Testis (tissue), 3 donors: ENCODE results near the gene RPA3. TPM values are rescaled to one million over a fixed set of nuclear protein-coding genes. Genes with fewer than 3 reads are reported as not detected.

Experiments
- DNase-seq: peaks from one replicate; pipeline ENCODE4 v3.0.0-alpha.2; 2019
- H3K27ac ChIP-seq, 2 donors: fragments of 200-600 bp; sonication (generic); one replicate each; pipeline ENCODE4 v1.5.1; 2019
- H3K27me3 ChIP-seq: fragments of 200-600 bp; sonication (generic); one replicate; pipeline ENCODE4 v1.5.1; 2019
- H3K36me3 ChIP-seq: fragments of 200-600 bp; sonication (generic); one replicate; pipeline ENCODE4 v1.5.1; 2017; ENCODE audit warnings: low read depth; ENCODE audit errors: missing control alignments
- H3K4me1 ChIP-seq: fragments of 200-600 bp; sonication (generic); one replicate; pipeline ENCODE4 v1.5.1; 2019
- H3K4me3 ChIP-seq, 2 donors: fragments of 200-600 bp; sonication (generic); one replicate each; pipeline ENCODE4 v1.5.1; 2017 to 2019
- H3K9me3 ChIP-seq: fragments of 200-600 bp; sonication (generic); one replicate; pipeline ENCODE4 v1.5.1; 2017
- POLR2A ChIP-seq: fragments of 450-650 bp; IDR thresholded peaks from one replicate; pipeline ENCODE4 v1.6.1; 2017; ENCODE audit warnings: antibody characterized with exemption, mild to moderate bottlenecking, moderate library complexity
- WGBS, 2 donors: methylation state at CpG; one replicate each; pipeline ENCODE4 v1.1.5; 2018; 5-methylcytosine and 5-hydroxymethylcytosine counted together
- intact Hi-C: fragments of 100-400 bp; cut with DNase I; formaldehyde crosslinking; loops from one replicate; pipeline ENCODE4 v1.15.1; 2023; ENCODE audit warnings: low total_unique reads
- polyA plus RNA-seq: library from polyadenylated mRNA; stranded (reverse); fragments of 350-450 nt; fragmentation: Illumina TruSeq; extraction: RNeasy Lipid Tissue Mini Kit (QIAGEN cat#74804); gene quantifications from one replicate; pipeline ENCODE4 v1.2.3, GENCODE V29; 2014; ENCODE audit warnings: low read depth, low replicate concordance; ENCODE audit not compliant: insufficient read depth
- total RNA-seq, 2 donors: library from RNA; depleted of rRNA; stranded (reverse); fragments of >200 nt; gene quantifications; one replicate each; pipeline ENCODE4 v1.2.3, GENCODE V29; 2016
- TF ChIP-seq, protein P1 (sequence below), 3 experiments: fragments of 450-650 bp in 2 of 3; fragments of 200-600 bp in 1 of 3; sonication (generic) in 1 of 3; IDR thresholded peaks; one replicate each; pipeline ENCODE4 v1.5.1; 2016 to 2019; ENCODE audit warnings: antibody characterized with exemption in 3 of 3, mild to moderate bottlenecking in 2 of 3, moderate library complexity in 1 of 3

RPA3 gene
- total and polyA plus RNA-seq, 3 donors from 2014 or later, result 25.8 to 48.7 (median 40.6) TPM

- H3K27ac ChIP-seq, result no peak overlapping the region
These were observed 23.9 kb downstream of the RPA3 start for GRCh38 chr7:7694542-7694941.

GRCh38 chr7:7693881-7694280 lies 24.5 kb downstream of the RPA3 start:
- intact Hi-C loops, result no loop called here
- Histone ChIP-seq H3K27me3 (no peaks in the 10 kb centered on the region), H3K9me3 (no peaks in the 10 kb centered on the region), H3K4me1 (no peaks in the 10 kb centered on the region), H3K27ac (no peak overlapping the region), H3K36me3 (no peaks in the 10 kb centered on the region), H3K4me3 (no peak overlapping the region)
- no peak for DNase-seq
- no peak for TF ChIP-seq POLR2A
- TF ChIP-seq, protein P1, sequence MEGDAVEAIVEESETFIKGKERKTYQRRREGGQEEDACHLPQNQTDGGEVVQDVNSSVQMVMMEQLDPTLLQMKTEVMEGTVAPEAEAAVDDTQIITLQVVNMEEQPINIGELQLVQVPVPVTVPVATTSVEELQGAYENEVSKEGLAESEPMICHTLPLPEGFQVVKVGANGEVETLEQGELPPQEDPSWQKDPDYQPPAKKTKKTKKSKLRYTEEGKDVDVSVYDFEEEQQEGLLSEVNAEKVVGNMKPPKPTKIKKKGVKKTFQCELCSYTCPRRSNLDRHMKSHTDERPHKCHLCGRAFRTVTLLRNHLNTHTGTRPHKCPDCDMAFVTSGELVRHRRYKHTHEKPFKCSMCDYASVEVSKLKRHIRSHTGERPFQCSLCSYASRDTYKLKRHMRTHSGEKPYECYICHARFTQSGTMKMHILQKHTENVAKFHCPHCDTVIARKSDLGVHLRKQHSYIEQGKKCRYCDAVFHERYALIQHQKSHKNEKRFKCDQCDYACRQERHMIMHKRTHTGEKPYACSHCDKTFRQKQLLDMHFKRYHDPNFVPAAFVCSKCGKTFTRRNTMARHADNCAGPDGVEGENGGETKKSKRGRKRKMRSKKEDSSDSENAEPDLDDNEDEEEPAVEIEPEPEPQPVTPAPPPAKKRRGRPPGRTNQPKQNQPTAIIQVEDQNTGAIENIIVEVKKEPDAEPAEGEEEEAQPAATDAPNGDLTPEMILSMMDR (IDR thresholded peaks at IDR 0.05), result no peak

More at GRCh38 chr7:7694542-7694941, 23.9 kb downstream of the RPA3 start:
- DNase-seq, result no peak
- Histone ChIP-seq H3K9me3 (no peaks in the 10 kb centered on the region), H3K27me3 (no peaks in the 10 kb centered on the region), H3K4me1 (no peaks in the 10 kb centered on the region), H3K4me3 (no peak overlapping the region), H3K36me3 (no peaks in the 10 kb centered on the region)
- no peak for TF ChIP-seq POLR2A
- TF ChIP-seq, protein P1 (IDR thresholded peaks at IDR 0.05), result no peak
- intact Hi-C loops, result no loop called here
- 81 to 89% methylated on average over 3 of the region's 3 CpGs for WGBS, 2 donors

GRCh38 chr7:7688956-7689355 lies 29.5 kb downstream of the RPA3 start:
- Histone ChIP-seq H3K9me3 (no peaks in the 10 kb centered on the region), H3K4me1 (peaks cover 5% of the 10 kb centered on the region), H3K27ac (no peak overlapping the region), H3K36me3 (no peaks in the 10 kb centered on the region), H3K4me3 (no peak overlapping the region), H3K27me3 (no peaks in the 10 kb centered on the region)
- no peak for DNase-seq
- TF ChIP-seq, protein P1 (IDR thresholded peaks at IDR 0.05), result no peak
- no peak for TF ChIP-seq POLR2A
- intact Hi-C loops, result no loop called here
- WGBS, 2 donors, result 93% methylated on average over 4 of the region's 4 CpGs

- TF ChIP-seq, protein P1 (IDR thresholded peaks at IDR 0.05), result no peak
- TF ChIP-seq POLR2A, result no peak
- Histone ChIP-seq H3K36me3 (no peaks in the 10 kb centered on the region), H3K9me3 (no peaks in the 10 kb centered on the region), H3K27ac (no peak overlapping the region), H3K4me1 (peaks cover 5% of the 10 kb centered on the region), H3K27me3 (no peaks in the 10 kb centered on the region), H3K4me3 (no peak overlapping the region)
- DNase-seq, result no peak
- intact Hi-C loops, result no loop called here
- 64 to 74% methylated on average over 6 of the region's 6 CpGs for WGBS, 2 donors
These were observed 30.1 kb downstream of the RPA3 start for GRCh38 chr7:7688310-7688709.

- Histone ChIP-seq H3K4me3 (no peak overlapping the region), H3K36me3 (no peaks in the 10 kb centered on the region), H3K27me3 (no peaks in the 10 kb centered on the region), H3K4me1 (peaks cover 5% of the 10 kb centered on the region), H3K9me3 (no peaks in the 10 kb centered on the region), H3K27ac (no peak overlapping the region)
- intact Hi-C loops, result no loop called here
- TF ChIP-seq, protein P1 (IDR thresholded peaks at IDR 0.05), result no peak
- no peak for TF ChIP-seq POLR2A
- no peak for DNase-seq
- 50 to 69% methylated on average over 1 of the region's 1 CpG for WGBS, 2 donors
These were observed 30.6 kb downstream of the RPA3 start for GRCh38 chr7:7687800-7688199.
